Central memory CD4-positive, alpha-beta T cell (primary cell): Measurements from ENCODE around the gene ELOB.

Source experiments
- DNase-seq: peaks from one replicate; pipeline ENCODE4 v3.0.0; 2022
- total RNA-seq, 3 experiments: gene quantifications; one replicate each; lab custom pipeline; 2026; lab: John Stamatoyannopoulos, UW

ELOB gene
- total RNA-seq = 34.0 to 99.5 (median 69.8) reads per million in 3 experiments

DNA sequence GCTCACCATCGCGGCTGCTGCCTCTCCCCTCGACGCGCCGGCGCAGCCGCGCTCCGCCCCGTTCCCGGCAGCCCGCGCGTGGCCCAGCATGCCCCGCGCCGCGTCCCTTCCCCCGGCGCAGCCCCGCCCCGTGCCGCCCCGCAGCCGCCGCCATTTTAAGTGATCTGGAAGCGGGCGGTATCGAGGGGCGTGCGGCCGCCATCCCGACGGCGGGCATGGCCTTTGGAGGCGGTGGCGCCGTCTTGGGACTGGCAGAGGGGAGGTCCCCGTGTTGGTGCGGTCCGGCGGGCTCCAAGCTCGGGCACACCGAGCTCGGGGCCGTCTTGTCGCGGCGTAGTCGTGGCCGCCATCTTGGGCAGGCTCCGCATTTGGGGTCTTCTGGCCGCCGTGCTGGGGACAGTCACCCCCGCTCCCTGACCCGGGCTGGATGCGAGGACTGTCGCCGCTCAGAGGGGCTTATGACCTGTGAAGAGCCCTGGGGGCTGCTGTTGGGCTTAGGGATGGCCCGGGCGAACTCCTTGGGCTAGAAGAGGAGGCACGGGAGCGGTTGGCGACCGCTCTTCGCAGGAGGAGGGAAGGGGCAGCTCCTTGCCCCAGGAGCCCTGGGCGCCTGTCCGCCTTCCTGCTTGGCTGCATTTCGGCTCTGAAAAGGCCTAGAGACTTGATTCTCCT is at the start of gene ELOB:
Gene ELOB, minus strand, starts transcription at position 50 of the 672 bp plus-strand sequence. Its CDS starts 41 bp downstream, at position 9.
- DNase-seq = peak; percentile 86

DNA sequence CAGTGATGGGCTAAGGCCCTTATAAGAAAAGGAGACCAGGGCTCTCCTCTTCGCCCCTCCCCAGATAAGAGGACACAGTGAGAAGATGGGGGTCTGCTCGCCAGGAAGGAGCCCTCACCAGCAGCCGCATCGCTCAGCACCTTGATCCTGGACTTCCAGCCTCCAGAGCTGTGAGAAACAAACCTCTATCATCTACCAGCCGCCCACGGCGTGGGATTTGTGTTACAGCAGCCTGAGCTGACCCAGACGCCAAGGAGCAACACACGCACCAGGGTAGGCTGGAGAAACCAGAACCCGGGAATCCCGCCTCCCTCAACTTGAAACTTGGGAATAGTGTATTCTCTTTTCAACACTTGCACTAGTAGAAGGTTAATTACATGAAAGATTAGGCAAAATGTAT is 48.8 kb upstream of the ELOB start:
- no peak for DNase-seq

DNA sequence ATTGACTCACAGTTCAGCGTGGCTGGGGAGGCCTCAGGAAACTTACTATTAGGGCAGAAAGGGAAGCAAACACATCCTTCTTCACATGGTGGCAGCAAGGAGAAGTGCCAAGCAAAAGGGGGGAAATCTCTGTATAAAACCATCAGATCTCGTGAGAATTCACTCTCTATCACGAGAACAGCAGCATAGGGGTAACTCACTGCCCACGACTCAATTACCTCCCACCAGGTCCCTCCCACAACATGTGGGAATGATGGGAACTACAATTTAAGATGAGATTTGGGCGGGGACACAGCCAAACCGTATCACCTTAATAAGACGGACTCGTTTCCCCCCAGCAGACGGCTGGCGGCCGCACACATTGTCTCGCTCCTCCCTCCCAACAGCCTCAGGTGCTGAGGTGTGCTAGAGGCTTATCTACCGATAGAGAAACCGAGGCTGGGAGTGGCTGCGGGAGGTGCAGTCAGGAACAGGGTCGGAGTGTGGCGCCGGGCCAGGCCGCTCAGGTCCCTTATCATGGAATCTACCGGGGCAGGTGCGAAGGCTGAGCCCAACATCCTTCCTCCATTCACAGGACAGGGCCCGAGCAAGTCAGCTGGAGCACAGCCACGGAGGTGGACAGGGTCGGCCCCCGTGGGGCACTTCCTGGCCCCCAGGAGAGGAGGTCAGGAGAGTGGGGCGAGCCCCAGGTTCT is 48.1 kb upstream of the ELOB start:
- no peak for DNase-seq

DNA sequence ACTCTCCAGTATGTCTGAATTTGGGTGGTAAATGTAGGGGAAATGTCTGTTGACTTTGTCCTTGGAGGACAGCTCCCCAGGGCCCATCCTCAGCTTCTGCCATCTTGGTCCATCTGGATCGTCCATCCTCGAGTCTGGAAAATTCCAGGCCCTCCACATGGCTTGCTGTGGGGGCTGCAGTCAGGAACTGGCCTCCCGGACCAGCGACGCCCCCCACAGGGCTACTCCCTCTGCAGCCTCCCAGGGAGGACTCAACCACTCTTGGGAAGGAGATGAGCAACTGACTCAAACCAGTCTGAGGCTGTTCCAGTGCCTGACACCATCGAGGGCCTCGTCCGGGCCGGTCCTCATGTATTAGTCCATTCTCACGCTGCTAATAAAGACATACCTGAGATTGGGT is 47.5 kb upstream of the ELOB start:
- no peak for DNase-seq

- DNase-seq = no peak
Measured at GRCh38 chr16:2822496-2822895, 45.4 kb upstream of the ELOB start.

DNA sequence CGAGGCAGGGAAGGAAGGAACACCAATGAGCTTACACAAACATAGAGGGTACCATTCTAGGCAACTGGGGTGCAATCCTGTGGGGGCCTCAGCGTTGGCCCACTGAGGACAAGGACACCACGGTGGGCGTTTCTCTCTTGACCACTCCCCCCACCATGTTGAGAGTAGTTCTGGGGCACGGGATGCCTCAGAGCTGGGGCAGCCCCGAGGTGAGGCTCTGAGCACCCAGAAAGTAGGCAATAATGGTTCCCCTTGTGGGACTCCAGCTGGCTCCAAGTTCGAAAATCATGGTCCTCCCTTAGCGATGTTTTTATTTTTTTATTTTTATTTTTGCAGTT is 45.0 kb upstream of the ELOB start:
- DNase-seq = no peak

DNA sequence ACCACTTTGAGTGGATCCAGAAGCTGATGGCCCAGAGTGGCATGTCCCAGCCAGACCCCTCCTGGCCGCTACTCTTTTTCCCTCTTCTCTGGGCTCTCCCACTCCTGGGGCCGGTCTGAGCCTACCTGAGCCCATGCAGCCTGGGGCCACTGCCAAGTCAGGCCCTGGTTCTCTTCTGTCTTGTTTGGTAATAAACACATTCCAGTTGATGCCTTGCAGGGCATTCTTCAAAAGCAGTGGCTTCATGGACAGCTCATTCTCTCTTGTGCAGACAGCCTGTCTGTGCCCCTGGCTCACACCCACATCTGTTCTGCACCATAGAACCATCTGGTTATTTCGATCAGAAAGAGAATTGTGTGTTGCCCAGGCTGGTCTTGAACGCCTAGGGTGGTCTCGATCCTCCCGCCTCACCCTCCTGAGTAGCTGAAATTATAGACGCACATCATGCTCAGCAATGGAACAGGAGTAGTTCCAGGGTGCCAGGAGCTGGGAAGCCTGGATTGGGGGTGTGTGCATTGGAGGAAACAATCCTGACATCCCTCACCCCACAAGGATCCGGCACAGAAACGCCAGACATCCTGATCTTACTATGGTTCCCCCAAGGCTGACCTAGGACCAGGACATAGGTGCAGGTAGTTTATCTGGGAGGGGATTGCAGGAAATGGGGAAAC is 44.5 kb upstream of the ELOB start:
- DNase-seq = no peak

GRCh38 chr16:2820836-2821486 is 43.9 kb upstream of the ELOB start:
- DNase-seq = no peak

- no peak for DNase-seq
Measured at GRCh38 chr16:2819939-2820835, 43.1 kb upstream of the ELOB start.

GRCh38 chr16:2819179-2819938 is 42.3 kb upstream of the ELOB start:
- DNase-seq = no peak

GRCh38 chr16:2818272-2818876 is 41.3 kb upstream of the ELOB start:
- DNase-seq = no peak

DNA sequence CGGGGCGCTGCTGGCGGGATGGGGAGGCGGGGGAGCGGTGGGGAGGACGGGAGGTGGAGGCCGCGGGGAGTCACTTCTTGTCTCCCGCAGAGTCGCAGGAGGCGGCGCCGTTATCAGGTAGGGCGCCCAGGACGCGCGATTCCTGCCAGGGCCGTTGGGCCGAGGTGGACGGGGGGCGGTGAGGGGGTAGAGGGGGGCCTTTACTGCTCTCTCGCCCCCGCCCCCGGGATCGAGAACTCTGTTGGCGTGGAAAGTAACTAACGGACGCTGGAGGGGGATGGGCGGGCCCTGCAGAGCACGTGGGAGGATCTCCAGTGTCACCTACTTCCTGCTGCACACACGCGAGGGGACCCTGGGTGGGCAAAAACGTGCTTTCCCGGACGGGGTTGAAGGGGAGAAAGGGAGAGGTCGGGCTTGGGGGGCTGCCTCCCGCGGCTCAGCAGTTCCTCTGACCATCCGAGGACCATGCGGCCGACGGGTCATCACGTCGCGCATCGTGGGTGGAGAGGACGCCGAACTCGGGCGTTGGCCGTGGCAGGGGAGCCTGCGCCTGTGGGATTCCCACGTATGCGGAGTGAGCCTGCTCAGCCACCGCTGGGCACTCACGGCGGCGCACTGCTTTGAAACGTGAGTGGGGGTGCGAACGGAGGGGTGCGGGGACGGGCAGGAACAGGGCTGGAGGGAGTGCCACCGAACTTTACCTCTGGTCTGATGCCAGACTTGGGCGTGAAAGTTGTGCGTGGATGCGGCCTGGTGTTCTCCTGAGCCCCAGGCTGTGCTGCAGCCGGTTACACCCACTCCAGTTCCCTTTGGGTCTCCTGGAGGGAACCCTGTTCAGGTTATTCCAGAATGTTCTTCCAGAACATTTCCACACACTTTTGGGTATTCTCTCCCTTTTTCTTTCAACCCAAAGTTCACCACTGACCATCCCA is 40.5 kb upstream of the ELOB start:
- DNase-seq = no peak

- peak; percentile 37 for DNase-seq
Measured at GRCh38 chr16:2816751-2817339, 39.8 kb upstream of the ELOB start, which contains the start of gene PRSS21. PRSS21 (plus strand) TSS chr16:2817237; CDS start chr16:2817269, 32 bp downstream.

DNA sequence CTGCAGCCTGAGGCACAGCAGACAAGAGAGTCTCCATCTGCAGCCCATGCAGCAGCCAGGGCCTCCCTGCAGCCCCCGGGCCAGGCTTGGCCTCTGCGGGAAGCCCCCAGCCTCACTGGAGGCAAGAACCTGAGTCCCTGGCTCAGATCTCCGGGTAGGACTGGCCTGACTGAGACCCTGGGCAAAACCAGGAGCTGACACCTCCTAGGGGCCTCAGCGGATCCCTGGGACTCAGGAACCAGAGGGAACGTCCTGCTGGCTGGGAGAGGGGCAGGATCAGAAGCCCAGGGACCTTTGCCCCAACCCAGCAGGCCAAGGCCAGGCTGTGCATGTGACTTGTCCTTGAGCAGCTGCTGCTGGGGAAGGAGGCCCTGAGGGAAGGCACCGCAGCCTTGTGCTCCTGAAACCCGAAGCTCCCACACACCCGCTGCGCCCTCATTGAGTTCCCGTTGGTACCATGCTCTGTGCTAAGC is 38.3 kb upstream of the ELOB start:
- no peak for DNase-seq

GRCh38 chr16:2814551-2815298 is 37.6 kb upstream of the ELOB start:
- DNase-seq = no peak

- no peak for DNase-seq
Measured at GRCh38 chr16:2813771-2814221, 36.7 kb upstream of the ELOB start.

GRCh38 chr16:2811703-2812471 is 34.8 kb upstream of the ELOB start:
- DNase-seq = no peak

DNA sequence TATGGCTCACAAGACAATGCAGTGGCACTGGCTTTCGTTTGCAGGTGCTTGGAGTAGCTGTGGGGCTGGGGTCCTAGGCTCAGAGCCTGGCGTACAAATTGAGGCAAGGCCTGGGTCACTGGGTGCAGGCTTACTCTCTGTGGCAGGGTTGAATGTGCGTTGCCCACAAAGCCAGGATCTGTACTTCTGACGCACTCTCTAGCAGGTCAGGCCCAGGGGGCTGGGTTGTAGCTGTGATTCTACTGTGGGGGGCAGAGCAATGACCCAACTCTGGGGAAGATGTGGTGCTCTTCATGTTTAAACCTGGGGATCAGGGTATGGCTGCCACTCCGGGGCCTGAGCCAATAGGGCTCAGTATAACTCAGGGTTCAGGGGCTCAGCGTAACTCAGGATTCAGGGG is 33.6 kb upstream of the ELOB start:
- no peak for DNase-seq
